Bronchial epithelial cell (primary cell): Measurements from ENCODE around the gene ERI3. TPM values are rescaled to one million over a fixed set of nuclear protein-coding genes. Genes with fewer than 3 reads are reported as not detected.

Source experiments
- DNase-seq: peaks from one replicate; pipeline ENCODE4 v3.0.0-alpha.2; 2010; ENCODE audit warnings: low read depth
- FAIRE-seq: peaks from 2 replicates; lab custom pipeline; 2011; peaks lifted over from hg19 to GRCh38; lab: Jason Lieb, UNC
- H3K27me3 ChIP-seq: 2 replicates; pipeline ENCODE4 v1.5.1; 2011; ENCODE audit warnings: low read length; ENCODE audit not compliant: control insufficient read depth, insufficient read depth
- H3K36me3 ChIP-seq: 2 replicates; pipeline ENCODE4 v1.5.1; 2011; ENCODE audit warnings: low read length; ENCODE audit not compliant: control insufficient read depth, insufficient read depth
- H3K4me3 ChIP-seq: 2 replicates; pipeline ENCODE4 v1.5.1; 2011; ENCODE audit warnings: mild to moderate bottlenecking, low read depth, low read length, control low read depth
- total RNA-seq: library from RNA; depleted of rRNA; stranded (reverse); fragments of >200 nt; gene quantifications from 2 replicates; pipeline ENCODE4 v1.2.1, GENCODE V29; 2014
- TF ChIP-seq, protein P1 (sequence below): IDR thresholded peaks from 2 replicates; pipeline ENCODE4 v1.5.1; 2011; ENCODE audit warnings: mild to moderate bottlenecking, moderate library complexity, low read length, control low read depth, inconsistent platforms; ENCODE audit not compliant: insufficient read depth, severe bottlenecking

ERI3 gene
- total RNA-seq, 1 donor from 2014 or later: 22.1 TPM

DNA sequence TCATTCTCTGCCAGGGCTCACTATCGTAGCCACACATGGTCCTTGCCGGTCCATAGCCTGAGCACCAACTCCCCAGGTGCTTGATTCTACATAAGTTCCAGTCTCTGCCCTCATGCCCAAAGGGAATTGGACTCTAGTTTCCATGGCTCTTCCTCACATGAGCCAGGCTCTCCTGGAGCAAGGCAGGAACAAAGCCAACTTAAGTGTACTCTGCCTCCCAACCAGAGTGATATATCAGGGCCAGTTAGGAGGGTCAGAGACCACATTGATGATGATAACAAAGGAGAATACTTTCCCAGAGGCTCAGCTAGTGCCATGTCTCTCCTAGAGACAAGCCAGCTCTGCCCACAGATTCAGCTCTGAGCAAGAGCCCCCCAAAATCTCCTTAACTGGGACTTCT is 70.9 kb downstream of the ERI3 start:
- TF ChIP-seq, protein P1, sequence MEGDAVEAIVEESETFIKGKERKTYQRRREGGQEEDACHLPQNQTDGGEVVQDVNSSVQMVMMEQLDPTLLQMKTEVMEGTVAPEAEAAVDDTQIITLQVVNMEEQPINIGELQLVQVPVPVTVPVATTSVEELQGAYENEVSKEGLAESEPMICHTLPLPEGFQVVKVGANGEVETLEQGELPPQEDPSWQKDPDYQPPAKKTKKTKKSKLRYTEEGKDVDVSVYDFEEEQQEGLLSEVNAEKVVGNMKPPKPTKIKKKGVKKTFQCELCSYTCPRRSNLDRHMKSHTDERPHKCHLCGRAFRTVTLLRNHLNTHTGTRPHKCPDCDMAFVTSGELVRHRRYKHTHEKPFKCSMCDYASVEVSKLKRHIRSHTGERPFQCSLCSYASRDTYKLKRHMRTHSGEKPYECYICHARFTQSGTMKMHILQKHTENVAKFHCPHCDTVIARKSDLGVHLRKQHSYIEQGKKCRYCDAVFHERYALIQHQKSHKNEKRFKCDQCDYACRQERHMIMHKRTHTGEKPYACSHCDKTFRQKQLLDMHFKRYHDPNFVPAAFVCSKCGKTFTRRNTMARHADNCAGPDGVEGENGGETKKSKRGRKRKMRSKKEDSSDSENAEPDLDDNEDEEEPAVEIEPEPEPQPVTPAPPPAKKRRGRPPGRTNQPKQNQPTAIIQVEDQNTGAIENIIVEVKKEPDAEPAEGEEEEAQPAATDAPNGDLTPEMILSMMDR: no peak
- H3K36me3 ChIP-seq: peaks cover 11% of the 10 kb centered on the region
- H3K4me3 ChIP-seq: no peak overlapping the region
- DNase-seq (no peak), FAIRE-seq (no peak)
- no peaks in the 10 kb centered on the region for H3K27me3 ChIP-seq

DNA sequence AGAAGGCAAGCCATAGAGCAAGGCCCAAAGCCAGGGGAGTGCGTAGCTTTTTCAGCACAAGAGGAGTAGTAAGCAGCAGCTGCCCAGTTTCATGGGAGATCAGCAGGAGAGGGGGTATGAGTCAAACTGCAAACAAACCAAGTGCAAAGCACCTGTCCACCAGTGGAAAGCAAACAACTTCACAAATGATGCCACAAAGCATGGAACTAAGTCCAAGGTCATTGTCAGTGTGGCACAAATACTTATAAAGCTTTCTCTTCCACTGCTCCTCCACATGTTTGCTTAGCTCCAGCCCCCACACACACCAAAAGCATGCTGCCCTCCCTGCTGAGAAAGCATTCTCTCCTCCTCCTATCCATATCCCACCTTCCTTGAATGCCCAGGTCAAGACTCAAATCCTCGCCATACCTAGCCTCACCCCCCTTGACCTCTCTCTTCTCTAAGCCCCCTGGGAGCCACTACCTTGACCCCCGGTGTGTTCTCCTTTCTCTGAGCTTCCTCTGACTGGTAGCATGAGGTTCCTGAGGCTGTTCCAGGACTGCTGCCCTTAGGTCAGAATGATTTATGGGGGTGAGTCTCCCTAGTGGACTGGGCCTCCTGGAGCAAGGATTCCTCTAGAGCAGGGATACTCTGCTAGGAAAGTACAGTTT is 71.4 kb downstream of the ERI3 start:
- H3K27me3 ChIP-seq: no peaks in the 10 kb centered on the region
- peaks cover 11% of the 10 kb centered on the region for H3K36me3 ChIP-seq
- FAIRE-seq (no peak), DNase-seq (no peak)
- no peak overlapping the region for H3K4me3 ChIP-seq
- TF ChIP-seq, protein P1: no peak

DNA sequence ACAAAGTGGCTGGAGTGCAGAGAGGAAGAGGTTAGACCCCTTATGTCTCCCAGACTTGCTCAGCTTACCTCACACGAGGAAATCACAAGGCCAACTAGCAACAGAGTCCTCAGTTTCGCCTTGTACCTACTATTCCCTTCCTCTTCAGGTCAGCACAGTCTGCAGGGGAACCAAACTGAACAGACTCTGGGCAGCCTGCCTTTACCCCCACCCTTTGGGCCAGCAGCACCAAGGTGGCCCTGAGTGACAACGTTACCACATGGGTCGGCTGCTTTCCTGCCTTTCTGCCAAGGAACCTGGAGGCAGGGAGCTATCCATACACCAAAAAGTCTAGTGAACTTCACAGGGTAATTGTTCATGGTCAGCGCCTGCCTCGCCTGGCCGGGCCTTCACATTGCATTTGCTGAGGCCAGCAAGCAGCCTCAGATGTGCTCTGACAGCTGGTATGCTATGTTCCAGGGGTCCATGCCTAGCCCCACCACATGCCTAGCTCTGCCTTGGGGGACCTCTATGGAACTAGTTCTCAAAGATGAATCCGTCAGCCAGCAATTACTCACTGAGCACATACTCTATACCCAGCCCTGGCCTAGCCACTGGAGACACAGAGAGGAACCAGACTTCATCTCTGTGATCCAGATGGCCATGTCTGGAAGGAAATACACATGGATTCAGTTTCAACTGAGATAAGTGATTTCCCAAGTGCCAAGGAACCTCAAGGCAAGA is 72.2 kb downstream of the ERI3 start:
- DNase-seq (no peak), FAIRE-seq (no peak)
- H3K36me3 ChIP-seq: peaks cover 7% of the 10 kb centered on the region
- no peak overlapping the region for H3K4me3 ChIP-seq
- no peaks in the 10 kb centered on the region for H3K27me3 ChIP-seq
- TF ChIP-seq, protein P1: no peak

DNA sequence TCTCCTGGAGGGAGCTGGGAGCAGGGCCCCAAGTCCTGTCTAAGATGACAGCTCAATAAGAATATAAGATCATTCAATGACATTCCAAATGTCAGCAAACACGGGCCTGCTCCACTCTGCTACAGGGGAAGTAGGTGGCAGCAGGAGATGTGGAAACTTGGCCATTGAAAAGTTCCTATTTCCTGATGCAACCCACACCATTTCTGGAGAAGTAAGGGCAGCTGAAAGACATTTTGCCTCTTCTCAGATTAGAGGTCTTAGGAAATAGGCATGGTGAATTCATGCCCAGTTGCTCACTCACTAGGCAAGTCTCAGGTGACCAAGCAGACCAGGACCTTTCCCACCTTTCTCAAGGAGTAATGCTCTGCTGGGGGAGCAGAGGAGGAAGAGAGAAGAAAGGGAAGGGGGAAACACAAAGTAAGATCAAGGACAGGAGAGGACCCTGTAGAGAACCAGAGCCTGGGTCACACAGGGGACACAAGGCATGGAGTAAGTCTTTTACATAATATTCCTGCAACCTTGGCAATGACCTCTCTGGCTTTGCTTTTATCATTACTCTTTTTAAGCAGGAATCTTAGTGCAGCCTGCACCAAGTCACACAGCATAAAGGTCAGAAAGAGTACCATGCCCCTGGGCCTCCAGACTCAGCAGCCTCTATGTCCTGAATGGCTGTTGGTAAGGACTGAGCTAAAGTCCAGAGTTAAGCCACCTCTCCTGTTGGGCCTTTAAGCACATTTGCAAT is 72.9 kb downstream of the ERI3 start:
- FAIRE-seq (no peak), DNase-seq (no peak)
- peaks cover 7% of the 10 kb centered on the region for H3K36me3 ChIP-seq
- TF ChIP-seq, protein P1: no peak
- no peak overlapping the region for H3K4me3 ChIP-seq
- H3K27me3 ChIP-seq: no peaks in the 10 kb centered on the region

DNA sequence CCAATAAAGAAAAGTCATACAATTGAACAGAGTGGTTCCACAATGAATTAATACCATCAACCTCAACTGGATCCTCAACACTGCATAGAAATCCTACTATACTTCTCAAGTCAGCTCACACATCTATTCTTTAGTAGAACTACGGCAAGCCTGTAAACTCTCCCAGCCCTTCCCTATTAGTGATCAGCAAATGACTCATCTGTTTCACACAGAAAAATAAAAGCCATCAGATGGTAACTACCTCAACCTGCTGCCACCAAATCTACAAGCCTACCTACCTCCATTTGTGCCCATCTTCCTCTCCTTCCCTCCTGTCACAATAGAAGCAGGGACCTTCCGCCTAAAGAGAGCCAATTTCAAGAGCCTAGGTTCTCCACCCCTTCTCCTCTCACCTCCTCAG is 78.2 kb downstream of the ERI3 start:
- no peak for FAIRE-seq
- H3K27me3 ChIP-seq: no peaks in the 10 kb centered on the region
- peak; percentile 40 for DNase-seq
- peaks cover under 1% of the 10 kb centered on the region for H3K36me3 ChIP-seq
- TF ChIP-seq, protein P1: no peak
- H3K4me3 ChIP-seq: no peak overlapping the region
